ENCODE data around the gene GPN2. TPM values are rescaled to one million over a fixed set of nuclear protein-coding genes. Genes with fewer than 3 reads are reported as not detected.

Gene GPN2
- total and polyA plus RNA-seq, 9 of the 15 experiments (the other 6 are each of a cell fraction or from before 2014, with no cell fraction given) = 9.9 to 58.8 (median 20.4) TPM

GRCh38 chr1:26889551-26890466 lies at the start of gene GPN2 (continued):
- TF ChIP-seq, protein P1, sequence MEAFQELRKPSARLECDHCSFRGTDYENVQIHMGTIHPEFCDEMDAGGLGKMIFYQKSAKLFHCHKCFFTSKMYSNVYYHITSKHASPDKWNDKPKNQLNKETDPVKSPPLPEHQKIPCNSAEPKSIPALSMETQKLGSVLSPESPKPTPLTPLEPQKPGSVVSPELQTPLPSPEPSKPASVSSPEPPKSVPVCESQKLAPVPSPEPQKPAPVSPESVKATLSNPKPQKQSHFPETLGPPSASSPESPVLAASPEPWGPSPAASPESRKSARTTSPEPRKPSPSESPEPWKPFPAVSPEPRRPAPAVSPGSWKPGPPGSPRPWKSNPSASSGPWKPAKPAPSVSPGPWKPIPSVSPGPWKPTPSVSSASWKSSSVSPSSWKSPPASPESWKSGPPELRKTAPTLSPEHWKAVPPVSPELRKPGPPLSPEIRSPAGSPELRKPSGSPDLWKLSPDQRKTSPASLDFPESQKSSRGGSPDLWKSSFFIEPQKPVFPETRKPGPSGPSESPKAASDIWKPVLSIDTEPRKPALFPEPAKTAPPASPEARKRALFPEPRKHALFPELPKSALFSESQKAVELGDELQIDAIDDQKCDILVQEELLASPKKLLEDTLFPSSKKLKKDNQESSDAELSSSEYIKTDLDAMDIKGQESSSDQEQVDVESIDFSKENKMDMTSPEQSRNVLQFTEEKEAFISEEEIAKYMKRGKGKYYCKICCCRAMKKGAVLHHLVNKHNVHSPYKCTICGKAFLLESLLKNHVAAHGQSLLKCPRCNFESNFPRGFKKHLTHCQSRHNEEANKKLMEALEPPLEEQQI (IDR thresholded peaks at IDR 0.05) = no peak
- no peak for TF ChIP-seq CEBPZ (IDR thresholded peaks at IDR 0.05; ENCODE audit: borderline replicate concordance, low read depth, low read length)
- peak; percentile 12; the same call in 1 of the 2 replicates for TF ChIP-seq CBX5 (IDR thresholded peaks at IDR 0.05; ENCODE audit: borderline replicate concordance, low read depth)
- TF ChIP-seq ERF (CRISPR knock-in tag; IDR thresholded peaks at IDR 0.05) = no peak; the same call in 1 of the 2 replicates
- TF ChIP-seq ZBTB12 (CRISPR knock-in tag; IDR thresholded peaks at IDR 0.05) = peak; percentile 49; the same call in 1 of the 2 replicates
- peak; percentile 75; the same call in 1 of the 2 replicates for TF ChIP-seq FOXP1 (CRISPR knock-in tag; IDR thresholded peaks at IDR 0.05)
- TF ChIP-seq PHTF2 (CRISPR knock-in tag; IDR thresholded peaks at IDR 0.05) = no peak
- peak; percentile 23 for TF ChIP-seq CBFA2T3 (IDR thresholded peaks at IDR 0.05)
- no peak; the same call in 1 of the 2 replicates for TF ChIP-seq ZNF124 (CRISPR knock-in tag; IDR thresholded peaks at IDR 0.05)
- TF ChIP-seq FIP1L1 (IDR thresholded peaks at IDR 0.05; ENCODE audit: low read depth, low read length, poor library complexity, severe bottlenecking) = peak; percentile 94
- TF ChIP-seq MXI1 (IDR thresholded peaks at IDR 0.05; ENCODE audit: low read depth, low read length) = peak; percentile 34; the same call in 1 of the 2 replicates
- 0 out of 2 replicates have a peak, but pooled peaks have one; percentile 14 for TF ChIP-seq FOSL1 (tag; conservative IDR thresholded peaks at IDR 0.05)
- no peak for TF ChIP-seq TCF15 (CRISPR knock-in tag; IDR thresholded peaks at IDR 0.05)
- TF ChIP-seq NUFIP1 (IDR thresholded peaks at IDR 0.05; ENCODE audit: partially characterized antibody) = no peak
- TF ChIP-seq DACH1 (IDR thresholded peaks at IDR 0.05; ENCODE audit: partially characterized antibody) = peak; percentile 97
- no peak for TF ChIP-seq SLC30A9 (CRISPR knock-in tag; IDR thresholded peaks at IDR 0.05)
- no peak for TF ChIP-seq THRAP3 (IDR thresholded peaks at IDR 0.05; ENCODE audit: borderline replicate concordance)
- no peak for TF ChIP-seq ZBTB8A (IDR thresholded peaks at IDR 0.05; ENCODE audit: partially characterized antibody)
- TF ChIP-seq, protein P2, sequence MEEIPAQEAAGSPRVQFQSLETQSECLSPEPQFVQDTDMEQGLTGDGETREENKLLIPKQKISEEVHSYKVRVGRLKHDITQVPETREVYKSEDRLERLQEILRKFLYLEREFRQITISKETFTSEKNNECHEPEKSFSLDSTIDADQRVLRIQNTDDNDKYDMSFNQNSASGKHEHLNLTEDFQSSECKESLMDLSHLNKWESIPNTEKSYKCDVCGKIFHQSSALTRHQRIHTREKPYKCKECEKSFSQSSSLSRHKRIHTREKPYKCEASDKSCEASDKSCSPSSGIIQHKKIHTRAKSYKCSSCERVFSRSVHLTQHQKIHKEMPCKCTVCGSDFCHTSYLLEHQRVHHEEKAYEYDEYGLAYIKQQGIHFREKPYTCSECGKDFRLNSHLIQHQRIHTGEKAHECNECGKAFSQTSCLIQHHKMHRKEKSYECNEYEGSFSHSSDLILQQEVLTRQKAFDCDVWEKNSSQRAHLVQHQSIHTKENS (CRISPR knock-in tag; IDR thresholded peaks at IDR 0.05) = no peak

All from K562 (cell line).